Activated T-cell treated with anti-CD3 and anti-CD28 coated beads for 4 hours (primary cell): ENCODE measurements around the gene TCF12.

ENCODE experiments used
- DNase-seq: peaks from one replicate; pipeline ENCODE4 v3.0.0-alpha.2; 2020

Gene TCF12

DNA sequence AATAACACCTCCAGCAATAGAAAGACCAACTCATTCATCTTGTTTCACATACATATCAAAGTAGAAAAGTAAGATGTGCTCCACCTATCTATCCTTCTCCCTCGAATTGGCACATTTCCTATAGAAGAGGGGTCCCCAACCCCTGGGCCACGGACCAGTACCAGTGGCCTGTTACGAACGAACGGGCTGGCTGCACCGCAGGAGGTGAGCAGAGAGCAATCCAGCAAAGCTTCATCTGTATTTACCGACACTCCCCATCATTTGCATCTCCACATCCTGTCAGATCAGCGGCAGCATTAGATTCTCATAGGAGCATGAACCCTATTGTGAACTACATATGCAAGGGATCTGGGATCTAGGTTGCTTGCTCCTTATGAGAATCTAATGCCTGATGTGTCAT is 362.9 kb downstream of the TCF12 start:
- DNase-seq = no peak

DNA sequence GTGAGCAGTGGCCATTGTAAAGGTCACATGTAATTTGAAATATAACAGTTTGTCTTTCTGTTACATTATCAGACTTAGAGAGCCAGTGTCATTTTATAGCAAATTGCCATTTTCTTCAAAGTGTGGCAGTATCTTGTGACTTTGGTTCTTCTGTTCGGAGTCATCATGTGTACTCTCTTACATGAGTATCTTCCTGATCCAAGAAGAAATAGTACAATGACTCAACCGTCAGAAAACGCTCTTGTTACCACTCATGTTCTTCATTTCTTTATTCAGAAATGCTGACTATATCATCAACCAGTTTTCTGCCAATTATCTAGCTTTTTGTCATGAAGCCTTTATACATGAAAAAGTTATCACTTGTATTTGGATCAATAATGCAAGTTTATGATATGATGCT is 364.2 kb downstream of the TCF12 start:
- no peak for DNase-seq

DNA sequence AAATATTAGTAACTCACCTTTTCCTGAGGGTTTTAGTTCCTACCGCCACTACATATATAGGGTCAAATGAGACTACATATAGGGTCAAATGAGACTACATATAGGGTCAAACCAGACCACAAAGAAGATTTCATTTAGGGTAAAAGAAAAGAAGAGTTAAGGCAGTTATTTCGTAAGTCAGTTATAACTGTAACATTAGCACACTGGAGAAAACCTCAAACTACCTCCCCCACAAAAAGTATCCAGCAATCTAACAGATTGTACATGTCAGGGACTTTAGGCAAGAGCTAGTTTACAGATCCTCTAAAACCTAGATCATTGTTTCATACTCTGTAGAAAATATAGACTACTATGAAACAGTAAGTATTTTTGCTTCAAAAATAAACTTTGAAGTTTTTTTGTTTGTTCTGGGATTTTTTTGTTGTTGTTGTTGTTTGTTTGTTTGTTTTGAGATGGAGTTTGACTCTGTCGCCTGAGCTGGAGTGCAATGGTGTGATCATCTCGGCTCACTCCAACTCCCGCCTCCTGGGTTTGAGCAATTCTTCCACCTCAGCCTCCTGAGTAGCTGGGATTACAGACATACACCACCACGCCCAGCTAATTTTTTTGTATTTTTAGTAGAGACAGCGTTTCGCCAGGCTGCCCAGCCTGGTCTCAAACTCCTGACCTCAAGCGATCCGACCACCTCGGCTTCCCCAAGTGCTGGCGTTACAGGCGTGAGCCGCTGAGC is 365.5 kb downstream of the TCF12 start:
- DNase-seq = no peak

DNA sequence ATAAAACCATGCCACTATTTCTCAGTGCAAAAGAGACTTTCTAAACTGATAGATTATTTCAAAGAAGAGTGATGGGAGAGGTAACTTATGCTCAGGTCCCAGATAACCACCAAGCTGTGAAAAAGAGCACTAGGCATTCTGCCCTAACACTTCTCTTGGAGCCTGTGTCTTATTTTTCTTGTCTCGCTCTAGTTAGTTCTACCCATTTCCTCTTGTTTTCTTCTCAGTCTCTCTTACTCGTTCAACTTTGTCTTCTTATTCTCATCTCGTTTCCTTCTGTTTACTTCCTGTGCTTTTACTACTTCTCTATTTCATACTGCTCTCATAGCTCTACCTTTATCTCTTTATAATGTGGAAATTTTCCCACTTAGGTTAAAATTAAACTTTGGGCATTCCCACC is 366.1 kb downstream of the TCF12 start:
- no peak for DNase-seq

DNA sequence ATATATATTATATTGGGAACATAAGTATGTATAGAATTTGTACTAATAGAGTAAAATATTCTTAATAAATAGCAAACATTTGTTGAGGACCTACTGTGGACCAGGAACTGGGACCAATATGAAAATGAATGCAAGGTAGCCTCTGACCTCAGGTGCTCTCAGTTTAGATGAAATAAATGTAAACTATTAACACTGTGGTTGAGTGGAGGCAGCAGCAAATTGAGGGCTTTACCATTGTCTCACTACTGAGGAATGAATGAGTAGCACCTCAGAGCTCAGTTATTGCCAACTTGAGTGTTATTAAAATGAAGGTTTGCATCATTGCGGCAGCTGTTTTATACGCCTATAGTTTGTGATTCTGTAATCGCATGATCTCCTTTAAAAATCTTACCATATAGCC is 366.9 kb downstream of the TCF12 start:
- no peak for DNase-seq

DNA sequence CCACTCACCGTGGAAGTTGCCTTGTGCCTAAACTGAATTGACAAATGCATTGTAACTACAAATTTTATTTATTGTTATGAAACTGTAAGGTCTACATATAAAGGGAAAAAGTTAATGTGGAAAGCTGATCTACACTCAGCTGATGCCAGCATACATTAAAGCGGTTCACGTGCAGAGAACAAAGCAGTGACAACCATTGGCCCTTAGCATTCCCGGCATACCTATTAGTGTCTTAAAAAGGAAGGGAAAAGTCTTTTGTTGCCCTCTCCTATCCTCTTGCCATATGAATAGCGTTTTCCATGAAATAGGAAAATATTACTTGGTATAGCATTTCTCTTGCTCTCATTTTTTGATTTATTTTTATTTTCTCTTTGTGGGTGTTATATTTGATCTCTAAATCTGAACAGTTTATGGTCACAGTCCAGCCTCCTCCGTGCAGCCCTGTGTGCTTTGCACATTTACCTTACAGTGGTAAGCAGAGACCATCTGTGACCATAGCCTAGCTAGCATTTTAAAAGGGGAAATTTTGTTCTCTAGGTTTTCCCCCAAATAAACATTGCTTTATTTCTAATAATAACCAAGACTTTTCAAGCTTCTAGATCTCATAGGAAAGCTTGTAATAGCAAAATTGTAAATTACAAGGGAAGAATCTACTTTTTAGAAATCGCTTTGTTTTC is 368.1 kb downstream of the TCF12 start:
- no peak for DNase-seq

DNA sequence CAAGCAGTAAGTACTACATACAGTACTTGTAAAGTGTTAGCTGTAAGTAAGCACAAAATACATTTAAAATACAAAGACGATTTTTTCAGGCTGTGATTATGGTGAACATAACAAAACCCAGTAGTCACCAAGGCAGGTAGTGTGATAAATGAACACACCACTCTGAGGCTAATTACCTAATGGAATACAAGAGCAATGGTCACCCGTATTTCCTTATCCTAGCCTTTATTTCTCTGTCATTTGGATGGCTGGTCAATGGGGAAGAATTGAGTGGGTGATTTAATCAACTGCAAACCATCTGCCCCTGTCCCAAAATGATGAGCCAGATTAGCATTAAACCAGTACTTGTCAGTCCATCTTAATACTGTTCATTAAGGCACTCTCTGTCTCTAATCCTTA is 368.7 kb downstream of the TCF12 start:
- DNase-seq = no peak

DNA sequence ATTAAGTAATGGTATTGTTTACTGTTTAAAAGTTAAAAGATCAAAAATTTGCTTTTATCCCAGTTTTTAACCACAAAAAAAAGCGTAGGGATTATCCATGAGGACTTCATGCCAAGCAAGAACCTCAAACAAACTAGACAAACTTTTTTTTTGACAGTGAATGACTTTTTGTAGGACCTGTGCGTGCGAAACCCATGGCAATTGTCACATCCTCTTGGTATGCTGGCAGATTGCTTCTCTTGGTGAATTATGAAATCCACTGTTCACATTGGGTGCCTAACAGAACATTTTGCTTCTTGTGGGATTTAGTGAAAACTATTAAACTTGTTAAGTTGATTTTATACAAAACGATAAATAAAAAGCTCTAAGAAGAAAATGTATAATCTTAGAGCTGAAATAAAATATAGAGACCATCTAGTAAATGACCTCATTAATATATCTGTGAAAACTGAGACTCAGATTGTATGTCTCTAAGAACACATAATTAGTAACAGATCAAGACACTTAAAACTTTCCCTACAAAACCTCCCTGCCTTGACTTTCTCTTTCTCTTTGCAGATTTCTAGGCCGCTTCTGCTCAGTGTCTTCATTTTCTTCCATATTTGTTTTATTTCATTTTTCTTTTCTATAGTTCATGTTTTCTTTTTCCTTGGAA is 370.6 kb downstream of the TCF12 start:
- DNase-seq = no peak

DNA sequence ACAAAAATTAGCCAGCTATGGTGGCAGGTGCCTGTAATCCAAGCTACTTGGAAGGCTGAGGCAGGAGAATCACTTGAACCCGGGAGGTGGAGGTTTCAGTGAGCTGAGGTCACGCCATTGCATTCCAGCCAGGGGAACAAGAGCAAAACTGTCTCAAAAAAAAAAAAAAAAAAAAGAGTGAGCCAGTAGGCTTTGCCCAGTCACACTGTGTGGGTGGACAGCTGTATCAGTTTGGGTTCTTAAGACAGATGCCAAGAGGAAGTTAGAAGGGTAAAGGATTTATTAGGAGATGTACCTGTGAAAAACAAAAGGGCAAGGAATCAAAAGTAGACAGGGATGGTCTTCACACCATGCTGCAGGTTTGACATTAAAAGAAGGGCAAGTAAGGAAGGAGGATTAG is 371.7 kb downstream of the TCF12 start:
- no peak for DNase-seq

DNA sequence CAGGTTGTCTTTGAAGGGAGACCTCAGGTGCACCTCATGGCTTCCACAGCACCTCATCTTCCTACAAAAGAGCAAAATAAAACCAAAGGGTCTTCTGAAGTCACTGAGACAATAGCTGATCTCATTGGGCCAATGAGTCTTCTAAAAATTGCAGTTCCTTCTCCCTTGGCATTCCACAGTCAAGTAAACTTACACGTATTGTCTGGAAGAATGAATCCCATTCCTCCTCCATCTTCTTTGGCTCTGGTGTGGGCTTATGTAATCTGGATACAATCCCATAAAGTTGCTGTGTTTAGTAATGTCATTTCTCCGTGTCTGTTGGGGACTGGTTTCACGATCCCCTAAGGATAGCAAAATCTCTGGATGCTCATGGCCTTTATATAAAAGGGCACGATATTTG is 372.4 kb downstream of the TCF12 start:
- DNase-seq = no peak

DNA sequence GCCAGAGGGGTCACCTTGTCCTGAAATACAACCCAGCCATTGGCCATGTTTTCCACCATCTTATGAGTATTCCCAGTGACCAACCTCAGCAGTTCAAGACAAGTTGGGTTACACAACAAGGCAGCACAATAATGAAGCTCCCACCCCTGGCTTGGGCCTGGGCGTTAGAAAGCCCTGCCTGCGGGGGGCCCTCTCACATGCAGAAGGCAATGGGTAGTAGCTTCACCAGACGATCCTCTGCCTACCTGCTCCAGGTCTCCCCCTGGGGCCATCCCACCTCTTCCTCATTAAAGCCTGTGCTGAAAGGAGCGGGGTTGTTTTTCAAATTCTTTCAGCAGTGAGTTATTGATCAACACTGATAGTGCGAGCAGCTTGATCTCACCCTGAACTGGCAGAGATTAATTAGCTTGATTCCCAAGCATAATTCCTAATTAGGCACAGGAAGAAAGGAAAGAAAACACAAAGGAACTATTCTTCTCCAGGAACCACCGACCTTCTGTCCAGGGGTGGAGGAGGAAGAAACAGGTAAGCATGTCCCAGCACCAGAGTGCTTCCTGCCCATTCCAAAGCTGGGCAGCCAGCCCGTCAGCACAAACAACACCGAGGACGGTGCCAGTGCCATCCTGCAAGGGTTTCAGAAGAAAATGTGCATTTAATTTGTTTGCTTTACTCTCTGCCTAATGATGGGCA is 378.2 kb downstream of the TCF12 start:
- DNase-seq = no peak

DNA sequence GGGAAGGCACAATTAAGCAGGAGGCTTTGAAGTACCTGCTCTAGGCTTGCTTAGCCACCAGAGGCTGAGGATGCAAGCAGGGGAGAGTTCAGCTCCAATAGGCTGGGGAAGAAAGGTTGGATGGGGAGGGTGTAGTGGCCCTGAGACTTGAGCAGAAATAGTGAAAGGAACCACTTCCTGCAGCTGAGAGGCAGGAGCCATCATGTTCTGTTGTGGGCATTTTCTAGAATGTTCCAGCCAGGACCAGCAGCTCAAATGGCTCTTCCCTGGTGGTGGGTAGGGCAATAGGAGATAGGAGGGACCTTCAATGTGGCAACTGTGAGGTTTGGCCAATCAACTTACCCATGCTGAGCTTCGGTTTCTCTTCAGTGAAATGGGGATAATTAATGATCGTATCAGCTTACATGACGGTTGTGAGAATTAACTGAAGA is 378.7 kb downstream of the TCF12 start:
- DNase-seq = no peak

DNA sequence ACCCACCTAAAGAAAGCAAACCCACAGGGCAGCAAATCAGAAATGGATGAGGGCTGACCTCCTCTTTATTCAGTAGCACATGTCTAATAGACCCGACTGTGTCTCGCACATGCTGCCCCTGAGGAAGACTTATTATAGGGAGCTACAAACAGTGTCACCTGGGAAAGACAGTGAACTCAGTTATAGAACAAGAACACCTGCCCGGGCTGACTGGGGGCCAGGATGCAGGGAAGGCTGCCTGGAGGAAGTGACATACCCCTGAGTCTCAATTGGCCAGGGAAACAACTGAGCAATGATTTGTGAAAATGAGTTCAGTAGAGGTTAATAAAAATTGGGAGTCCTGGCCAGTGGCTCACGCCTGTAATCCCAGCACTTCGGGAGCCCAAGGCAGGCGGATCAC is 379.2 kb downstream of the TCF12 start:
- no peak for DNase-seq

DNA sequence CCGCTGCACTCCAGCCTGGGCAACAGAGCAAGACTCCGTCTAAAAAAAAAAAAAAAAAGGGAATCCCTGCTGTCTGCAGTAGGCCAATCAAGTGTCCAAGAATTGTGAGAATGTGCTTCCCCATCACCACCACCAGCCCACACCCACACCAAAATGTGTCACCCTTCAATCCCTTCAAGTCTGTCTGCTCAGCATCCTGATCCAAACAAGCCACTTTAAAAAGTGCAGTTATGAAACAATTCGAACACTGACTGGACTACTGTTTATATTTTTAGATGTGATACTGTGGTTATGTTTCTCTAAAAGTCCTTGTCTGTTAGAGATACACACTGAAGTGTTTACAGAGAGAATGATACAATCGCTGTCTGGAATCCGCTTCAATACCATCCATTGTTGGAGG is 379.8 kb downstream of the TCF12 start:
- no peak for DNase-seq

DNA sequence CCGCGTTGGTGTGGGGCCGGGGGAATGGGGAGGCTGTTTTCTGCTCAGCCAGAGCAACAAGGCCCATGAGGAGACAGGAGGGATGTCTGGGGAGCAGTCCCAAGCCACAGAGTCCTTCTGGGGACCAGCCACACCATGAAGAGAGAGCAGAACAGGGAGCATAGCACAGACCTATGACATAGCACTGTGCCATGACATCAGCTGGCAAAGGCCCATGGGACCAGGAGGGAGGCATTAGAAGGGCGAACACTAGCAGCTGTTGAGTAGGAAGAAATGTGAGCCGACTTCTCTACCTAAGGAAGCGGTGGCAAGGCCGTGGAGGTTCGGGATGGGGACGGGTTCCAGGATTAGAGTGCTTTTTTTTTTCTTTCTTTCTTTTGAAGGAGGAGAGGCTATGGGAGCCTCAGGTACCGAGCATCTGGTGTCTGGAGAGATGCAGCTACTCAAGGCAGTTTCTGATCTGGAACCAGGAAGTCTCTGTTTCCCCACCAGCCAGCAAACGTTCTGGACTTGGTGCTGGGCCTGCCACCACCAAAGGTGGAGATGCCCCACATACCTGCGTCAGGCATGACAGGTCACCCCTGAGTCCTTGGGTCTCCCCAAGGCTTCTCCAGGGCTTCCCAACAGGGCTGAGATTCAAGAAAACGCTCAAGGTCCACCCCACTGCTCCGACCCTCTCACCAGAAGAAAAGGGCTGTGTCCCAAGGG is 380.6 kb downstream of the TCF12 start:
- no peak for DNase-seq

DNA sequence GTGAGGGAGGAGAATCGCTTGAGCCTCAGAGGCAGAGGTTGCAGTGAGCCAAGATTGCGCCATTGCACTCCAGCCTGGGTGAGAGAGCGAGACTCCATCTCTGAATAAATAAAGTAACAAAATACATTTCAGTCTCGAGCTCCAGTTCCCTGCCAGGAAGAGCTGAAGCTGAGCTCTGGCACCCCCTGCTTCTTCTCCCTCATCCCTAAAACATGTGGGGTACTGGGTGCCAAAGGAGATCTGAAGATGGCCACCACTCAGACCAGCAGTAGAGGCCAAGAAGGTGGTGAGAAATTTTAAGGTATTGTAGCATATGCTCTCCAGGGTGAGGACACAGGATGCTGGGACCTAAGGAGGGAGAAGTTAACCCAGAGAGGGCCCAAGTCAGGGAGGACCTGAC is 382.9 kb downstream of the TCF12 start:
- DNase-seq = no peak

DNA sequence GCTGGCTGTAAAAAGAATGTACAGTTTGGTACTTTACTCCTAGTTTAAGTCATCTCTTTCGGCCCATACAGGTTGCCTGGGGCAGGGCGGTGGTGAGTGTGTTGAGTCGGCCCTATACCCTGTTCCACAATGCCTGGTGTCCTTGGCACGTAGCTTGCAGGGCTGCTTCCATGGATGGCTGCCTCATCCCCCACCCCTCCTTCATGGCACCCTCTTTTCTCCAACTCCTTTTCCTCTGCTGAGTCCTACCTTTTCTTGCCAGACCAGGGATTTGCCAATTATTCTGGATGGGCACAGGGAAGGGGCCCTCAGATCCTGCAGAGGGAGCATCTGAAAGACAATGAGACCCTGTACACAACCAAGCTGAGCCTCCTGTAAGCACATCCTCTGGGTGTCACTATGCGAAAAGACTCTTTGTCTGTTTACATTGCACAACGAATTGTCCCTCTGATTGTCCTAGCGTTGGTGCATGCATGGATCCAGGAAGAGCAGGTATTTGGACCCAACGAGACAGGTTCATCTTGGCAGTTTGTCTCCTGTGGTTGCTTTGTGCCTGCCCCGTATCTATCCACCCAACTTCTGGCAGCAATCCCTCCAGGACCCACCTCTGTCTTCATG is 384.3 kb downstream of the TCF12 start:
- DNase-seq = no peak

DNA sequence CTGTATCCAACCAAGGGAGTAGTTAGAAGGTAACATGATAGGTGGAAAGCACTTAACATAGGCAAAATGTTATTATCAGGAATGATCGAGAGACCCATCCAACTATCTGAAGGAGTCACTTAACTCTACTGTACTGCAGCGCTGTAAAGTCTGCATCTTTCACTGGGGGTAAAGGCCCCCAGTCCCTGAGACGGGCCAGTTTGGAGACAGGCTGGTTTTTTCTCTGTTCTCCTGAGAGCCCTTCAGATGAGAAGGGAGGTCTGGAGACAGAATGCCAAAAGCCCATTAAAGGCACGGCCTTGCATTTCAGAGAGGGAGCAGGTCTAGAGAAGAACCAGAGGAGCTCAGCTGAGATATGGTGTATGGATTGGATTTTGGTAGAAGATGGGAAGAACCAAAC is 386.6 kb downstream of the TCF12 start:
- DNase-seq = no peak

DNA sequence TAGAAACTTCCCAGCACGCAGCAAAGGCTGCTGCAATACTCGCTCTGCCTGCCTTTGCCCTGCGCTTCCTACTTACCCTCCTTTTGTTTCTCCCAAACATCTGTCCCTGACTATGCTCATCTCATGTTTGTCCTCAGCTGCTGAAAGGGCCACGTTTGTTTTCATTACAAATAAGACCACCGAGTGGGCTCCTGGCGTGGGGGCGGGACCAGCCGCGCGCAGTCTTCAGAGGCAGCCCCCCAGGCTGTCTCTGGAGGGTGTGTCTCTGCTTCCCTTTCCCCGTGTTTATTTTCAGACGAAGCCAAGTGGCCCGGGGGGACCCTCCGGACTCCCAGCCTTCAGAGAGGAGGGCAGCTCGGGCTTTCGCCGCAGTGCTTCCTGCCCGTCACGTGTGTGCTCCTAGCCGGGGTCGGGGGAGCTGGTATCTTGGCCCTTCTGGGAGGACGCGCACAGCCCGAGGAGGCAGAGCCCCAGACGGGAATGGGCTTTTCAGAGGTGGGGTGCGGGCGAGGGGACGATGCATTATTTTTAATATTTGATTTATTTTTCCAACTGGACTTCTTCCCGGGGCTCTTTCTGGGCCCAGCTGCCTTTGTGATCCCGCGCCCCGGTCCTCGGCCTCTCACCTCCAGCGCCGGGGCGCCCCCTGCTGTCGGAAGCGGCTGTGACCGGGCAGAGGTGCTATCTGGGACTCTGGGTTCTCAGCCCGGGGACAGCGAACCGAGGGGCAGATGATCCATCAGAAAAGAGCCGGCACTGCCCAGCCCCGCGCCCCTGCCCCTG is 387.9 kb downstream of the TCF12 start:
- DNase-seq = peak; percentile 77

DNA sequence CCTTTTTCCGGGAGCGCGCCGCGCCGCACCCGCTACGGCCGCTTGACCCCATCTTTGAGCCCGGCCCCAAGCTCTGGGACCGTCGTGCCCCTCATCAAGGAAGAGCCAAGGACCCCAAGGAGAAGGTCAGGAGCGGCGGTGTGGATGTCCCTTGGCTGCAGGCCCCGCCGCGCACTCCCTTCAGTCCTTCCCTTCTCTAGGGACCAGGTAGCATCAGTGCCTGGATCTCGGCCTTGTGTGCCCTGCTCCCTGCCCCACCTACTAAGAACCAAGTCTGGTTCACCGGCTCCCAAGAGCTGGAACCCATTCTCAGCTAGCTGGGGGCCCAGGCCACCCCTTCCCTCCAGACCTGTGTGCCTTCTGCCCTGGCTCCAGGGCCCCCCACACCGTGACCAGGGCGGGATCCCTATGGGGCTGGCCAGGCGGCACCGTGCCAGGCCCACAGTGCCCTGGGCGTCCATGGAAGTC is 388.5 kb downstream of the TCF12 start:
- DNase-seq = no peak

DNA sequence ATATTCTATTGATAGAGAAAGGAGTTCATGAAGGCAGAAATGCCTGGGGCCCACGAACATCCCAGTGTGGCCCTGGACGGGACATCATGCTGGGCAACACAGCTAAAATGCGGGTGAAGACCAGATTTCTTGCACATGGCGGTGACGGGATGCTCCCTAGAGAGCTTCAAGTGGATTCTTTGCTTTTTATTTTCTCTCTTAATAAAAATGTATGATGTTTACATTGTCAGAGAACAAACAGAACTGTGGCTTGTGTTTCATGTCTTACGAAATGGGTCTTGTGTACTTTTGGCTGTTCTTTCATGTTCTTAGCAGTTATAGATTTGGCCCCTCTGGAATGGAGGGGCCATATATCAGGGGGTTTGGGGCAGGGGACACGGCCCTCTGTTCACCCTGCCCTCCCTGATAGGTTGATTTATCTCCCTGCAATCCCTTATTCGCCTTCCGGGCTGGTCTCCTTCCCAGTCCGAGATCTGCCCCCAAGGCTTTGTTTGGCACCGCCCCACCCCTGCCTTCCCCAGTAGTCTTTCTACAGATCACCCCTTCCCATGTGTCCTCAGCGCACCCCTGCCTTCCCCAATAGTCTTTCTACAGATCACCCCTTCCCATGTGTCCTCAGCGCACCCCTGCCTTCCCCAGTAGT is 389.2 kb downstream of the TCF12 start:
- DNase-seq = no peak
